Lower lobe of right lung (tissue), 2 donors: ENCODE results near the gene SLC6A18. TPM values are rescaled to one million over a fixed set of nuclear protein-coding genes. Genes with fewer than 3 reads are reported as not detected.

Experiments
- ATAC-seq, 2 donors: fragments of 200-7000 bp; cut with Tn5 transposase; one replicate each; pipeline ENCODE4 v1.9.1; 2020 to 2022; ENCODE audit warnings: mild to moderate bottlenecking in 2 of 2, moderate library complexity in 2 of 2
- DNase-seq: peaks from one replicate; pipeline ENCODE4 v3.0.0-alpha.2; 2020
- H3K27ac ChIP-seq: fragments of 200-600 bp; one replicate; pipeline ENCODE4 v1.8.0; 2022
- H3K27me3 ChIP-seq: fragments of 200-600 bp; one replicate; pipeline ENCODE4 v1.8.0; 2022; ENCODE audit warnings: low read depth
- H3K36me3 ChIP-seq: fragments of 200-600 bp; one replicate; pipeline ENCODE4 v1.8.0; 2022; ENCODE audit warnings: mild to moderate bottlenecking
- H3K4me1 ChIP-seq: fragments of 200-600 bp; one replicate; pipeline ENCODE4 v1.8.0; 2022
- H3K4me3 ChIP-seq: fragments of 200-600 bp; one replicate; pipeline ENCODE4 v1.8.0; 2022; ENCODE audit warnings: mild to moderate bottlenecking
- H3K9me3 ChIP-seq: fragments of 200-600 bp; one replicate; pipeline ENCODE4 v1.8.0; 2022
- CTCF ChIP-seq: fragments of 200-600 bp; IDR thresholded peaks from one replicate; pipeline ENCODE4 v1.8.0; 2022; ENCODE audit warnings: antibody characterized with exemption, mild to moderate bottlenecking
- intact Hi-C: fragments of 100-400 bp; cut with DNase I; formaldehyde crosslinking; loops from one replicate; pipeline ENCODE4 v1.11.0; 2022
- total RNA-seq: library from RNA; stranded (reverse); fragmentation: NEBNext Ultra II Directional; extraction: Animal tissue kit (Norgen Biotek cat#: 25700); gene quantifications from one replicate; pipeline ENCODE4 v1.2.1, GENCODE V29; 2021
- donor health status: DM: no; HTN: yes; CAD: no; lungs with severe emphysema.

Gene SLC6A18
- total RNA-seq, 1 donor from 2014 or later = not detected

GRCh38 chr5:1194378-1194777, 30.8 kb upstream of the SLC6A18 start:
- H3K27me3 ChIP-seq = peaks cover 16% of the 10 kb centered on the region
- H3K36me3 ChIP-seq = no peaks in the 10 kb centered on the region
- no peak for TF ChIP-seq CTCF
- H3K4me1 ChIP-seq = no peaks in the 10 kb centered on the region
- H3K4me3 ChIP-seq = no peak overlapping the region
- DNase-seq (no peak), ATAC-seq (no peak)
- H3K9me3 ChIP-seq = no peaks in the 10 kb centered on the region
- intact Hi-C loops = no loop called here
- H3K27ac ChIP-seq = no peak overlapping the region

GRCh38 chr5:1195439-1195838, 29.7 kb upstream of the SLC6A18 start:
- TF ChIP-seq CTCF = no peak
- no peak overlapping the region for H3K4me3 ChIP-seq
- intact Hi-C loops = no loop called here
- H3K27ac ChIP-seq = no peak overlapping the region
- peaks cover 16% of the 10 kb centered on the region for H3K27me3 ChIP-seq
- H3K36me3 ChIP-seq = no peaks in the 10 kb centered on the region
- H3K4me1 ChIP-seq = no peaks in the 10 kb centered on the region
- ATAC-seq (peak in 1 of 2 donors; percentile 28), DNase-seq (peak; percentile 24)
- no peaks in the 10 kb centered on the region for H3K9me3 ChIP-seq

- intact Hi-C loops = no loop called here
Measured at GRCh38 chr5:1195916-1196315, 29.3 kb upstream of the SLC6A18 start.

GRCh38 chr5:1196562-1196961, 28.6 kb upstream of the SLC6A18 start:
- Histone ChIP-seq H3K4me3 (no peak overlapping the region), H3K27ac (no peak overlapping the region), H3K9me3 (no peaks in the 10 kb centered on the region), H3K36me3 (no peaks in the 10 kb centered on the region), H3K4me1 (no peaks in the 10 kb centered on the region), H3K27me3 (peaks cover 21% of the 10 kb centered on the region)
- ATAC-seq = no peak
- TF ChIP-seq CTCF = no peak
- intact Hi-C loops = no loop called here
- DNase-seq = no peak

More at GRCh38 chr5:1195916-1196315, 29.3 kb upstream of the SLC6A18 start:
- no peak overlapping the region for H3K27ac ChIP-seq
- H3K4me3 ChIP-seq = no peak overlapping the region
- H3K36me3 ChIP-seq = no peaks in the 10 kb centered on the region
- TF ChIP-seq CTCF = no peak
- DNase-seq (no peak), ATAC-seq (no peak)
- no peaks in the 10 kb centered on the region for H3K9me3 ChIP-seq
- H3K4me1 ChIP-seq = no peaks in the 10 kb centered on the region
- peaks cover 18% of the 10 kb centered on the region for H3K27me3 ChIP-seq

GRCh38 chr5:1197876-1198666, 27.1 kb upstream of the SLC6A18 start:
- DNase-seq (peak; percentile 20), ATAC-seq (no peak)
- no peaks in the 10 kb centered on the region for H3K9me3 ChIP-seq
- intact Hi-C loops = no loop called here
- no peak for TF ChIP-seq CTCF
- H3K36me3 ChIP-seq = no peaks in the 10 kb centered on the region
- peaks cover 21% of the 10 kb centered on the region for H3K27me3 ChIP-seq
- H3K4me3 ChIP-seq = no peak overlapping the region
- no peaks in the 10 kb centered on the region for H3K4me1 ChIP-seq
- H3K27ac ChIP-seq = no peak overlapping the region
